Hepatic stellate cell (primary cell): ENCODE measurements around the gene SORCS3.

Source experiments
- DNase-seq: peaks from one replicate; pipeline ENCODE4 v3.0.0; 2011; ENCODE audit warnings: low spot score

SORCS3 gene

DNA sequence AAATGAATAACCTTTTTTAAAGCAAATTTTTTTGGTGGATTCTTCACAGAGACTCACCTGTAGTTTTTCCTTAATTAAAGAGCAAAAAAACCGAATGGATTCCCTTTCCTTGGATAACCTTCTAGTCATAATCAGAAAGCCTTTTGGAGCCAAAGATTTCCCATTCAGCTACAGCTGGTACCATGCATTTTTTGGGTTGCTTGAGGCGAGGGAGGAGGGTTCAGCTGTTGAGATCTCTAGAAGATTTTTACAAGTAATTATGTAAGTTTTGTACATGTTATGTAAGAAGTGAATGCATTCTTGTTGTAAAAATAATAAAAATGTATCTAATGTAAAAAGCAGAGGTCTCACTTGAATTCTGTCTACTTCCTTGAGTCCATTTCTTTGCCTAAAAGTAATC lies 463.2 kb downstream of the SORCS3 start:
- DNase-seq, result no peak

DNA sequence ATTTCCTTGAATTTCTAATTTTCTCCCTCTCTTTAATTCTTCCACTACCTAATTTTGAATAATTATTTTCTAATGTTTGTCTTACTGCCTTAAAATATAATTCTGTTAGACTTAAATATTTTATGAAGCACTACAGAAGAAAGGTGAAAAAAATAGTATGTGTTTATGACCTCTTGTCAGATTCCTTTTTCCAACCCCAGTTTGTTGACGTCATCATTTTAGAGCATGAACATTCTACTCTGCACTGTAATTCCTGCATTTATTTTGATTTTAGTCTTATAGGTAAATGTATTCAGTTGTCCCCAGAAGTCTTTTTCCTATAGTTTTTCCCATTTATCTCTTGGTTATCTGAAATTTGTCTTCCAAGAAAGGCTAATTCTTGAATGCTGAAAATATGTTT lies 468.1 kb downstream of the SORCS3 start:
- DNase-seq, result no peak

DNA sequence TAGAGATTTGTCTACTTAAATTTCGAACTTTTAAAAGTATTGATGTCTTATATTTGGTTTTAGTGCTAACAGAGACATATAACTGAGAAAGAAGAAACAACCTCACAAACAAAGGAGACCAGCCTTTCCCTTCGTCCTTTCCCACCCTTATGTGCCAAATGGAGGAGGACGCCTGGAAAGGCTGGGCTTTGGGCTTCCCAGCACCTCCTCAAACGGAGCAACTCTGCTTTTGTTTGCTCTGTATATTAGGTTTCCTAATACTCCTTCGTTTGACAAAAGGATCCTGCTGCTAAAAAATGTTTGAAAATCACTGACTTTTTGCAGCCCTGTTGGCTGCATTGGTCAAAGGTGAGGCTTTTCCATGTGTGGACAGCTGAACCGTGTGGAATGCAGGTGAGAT lies 471.8 kb downstream of the SORCS3 start:
- no peak for DNase-seq

DNA sequence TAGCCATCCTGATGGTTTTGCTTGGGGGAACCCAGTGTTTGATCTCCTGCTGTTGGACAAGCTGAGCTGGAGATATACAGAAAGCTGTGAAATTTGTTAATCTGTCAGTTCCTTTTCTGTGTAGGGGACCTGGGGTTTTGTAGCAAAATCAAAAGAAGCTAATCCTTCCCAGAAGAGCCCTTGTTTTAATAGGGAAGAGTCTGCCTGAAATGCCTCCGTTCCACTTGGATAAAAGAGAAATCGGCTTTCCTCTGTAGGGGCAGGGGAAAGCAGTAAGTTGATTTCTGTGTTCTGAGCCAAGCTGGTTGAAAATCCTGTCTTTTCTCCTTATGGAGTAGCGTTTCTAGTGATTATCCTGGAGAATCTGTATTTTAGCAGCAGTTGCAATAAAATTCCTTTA lies 472.6 kb downstream of the SORCS3 start:
- DNase-seq, result no peak

DNA sequence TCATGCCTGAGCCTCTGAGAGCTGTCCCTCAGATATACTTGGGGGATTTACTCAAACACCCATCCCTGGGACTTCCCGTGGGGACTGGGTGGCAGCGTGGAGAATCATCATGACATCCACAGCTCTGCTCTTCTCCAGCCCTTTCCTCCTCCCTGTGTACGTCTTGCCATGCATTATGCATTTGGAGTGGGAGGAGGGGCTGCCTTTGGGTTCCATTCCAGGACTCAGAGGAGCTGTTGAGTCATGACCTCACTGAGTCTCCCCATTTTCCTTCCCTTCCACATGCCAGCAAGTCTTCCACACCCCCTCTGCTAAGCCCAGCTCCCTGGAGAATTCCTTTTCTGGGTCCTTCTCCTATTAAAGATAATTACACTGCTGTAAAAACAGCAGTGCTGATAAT lies 480.7 kb downstream of the SORCS3 start:
- no peak for DNase-seq

DNA sequence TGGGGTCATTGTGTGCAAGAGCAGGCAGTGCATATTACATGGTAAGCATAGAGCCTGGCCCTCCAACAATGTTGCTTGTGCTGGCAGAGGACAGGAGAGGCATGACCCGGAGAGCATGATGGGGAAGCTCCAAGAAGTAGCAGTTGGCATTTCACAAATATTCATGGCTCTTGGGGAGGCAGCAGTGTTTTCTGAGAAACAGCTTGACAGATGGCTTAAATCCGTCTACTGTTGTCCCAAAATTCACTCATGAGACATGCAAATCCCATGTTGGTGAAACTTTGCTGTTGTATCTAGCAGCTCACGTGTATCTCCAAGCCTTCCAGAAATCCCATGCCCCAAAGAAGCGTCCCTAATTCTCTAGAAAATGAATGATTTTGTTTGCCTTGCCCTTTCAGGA lies 487.0 kb downstream of the SORCS3 start:
- DNase-seq, result no peak

DNA sequence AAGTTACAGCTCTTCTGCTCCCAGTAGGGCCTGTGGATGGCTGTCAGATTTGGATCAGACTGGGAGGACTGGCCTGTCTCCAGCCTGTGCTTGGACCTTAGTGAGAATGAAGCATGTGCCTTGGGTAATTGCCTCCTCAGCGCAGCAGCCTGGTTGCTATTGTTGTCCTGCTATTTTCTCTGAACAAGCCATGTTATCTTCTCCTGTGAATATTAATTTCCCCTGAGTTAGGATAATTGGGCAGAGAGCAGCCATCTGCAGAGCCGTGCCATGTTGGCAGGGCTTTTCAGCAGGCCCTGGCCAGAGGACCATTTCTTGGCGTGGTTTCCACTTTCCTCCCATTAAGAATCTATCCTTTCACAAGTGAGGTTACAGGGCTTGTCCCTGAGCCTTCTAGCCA lies 497.3 kb downstream of the SORCS3 start:
- DNase-seq, result no peak

DNA sequence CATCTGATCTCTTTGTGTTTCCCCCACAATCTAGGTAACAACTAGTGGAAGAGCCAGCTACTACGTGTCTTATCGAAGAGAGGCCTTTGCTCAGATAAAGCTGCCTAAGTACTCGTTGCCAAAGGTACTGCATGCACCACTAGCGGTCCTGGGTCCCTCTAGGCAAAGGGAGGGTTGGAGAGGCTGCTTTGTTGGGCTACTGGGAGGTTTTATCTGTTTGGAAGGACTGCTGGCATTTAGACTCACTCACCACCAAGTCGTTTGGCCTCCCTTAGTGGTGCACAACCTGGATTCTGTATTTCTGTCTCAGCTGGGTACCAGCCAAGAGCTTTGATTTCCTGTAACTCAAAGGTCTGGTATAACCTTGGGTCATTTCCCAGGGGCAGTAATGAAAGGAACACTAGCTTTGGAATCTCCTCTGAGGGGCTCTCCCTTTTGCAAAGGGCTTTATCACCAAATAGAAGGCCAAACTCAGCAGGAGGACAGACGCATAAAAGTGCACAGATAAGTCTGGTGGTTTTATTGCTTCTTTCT lies 498.3 kb downstream of the SORCS3 start:
- no peak for DNase-seq

DNA sequence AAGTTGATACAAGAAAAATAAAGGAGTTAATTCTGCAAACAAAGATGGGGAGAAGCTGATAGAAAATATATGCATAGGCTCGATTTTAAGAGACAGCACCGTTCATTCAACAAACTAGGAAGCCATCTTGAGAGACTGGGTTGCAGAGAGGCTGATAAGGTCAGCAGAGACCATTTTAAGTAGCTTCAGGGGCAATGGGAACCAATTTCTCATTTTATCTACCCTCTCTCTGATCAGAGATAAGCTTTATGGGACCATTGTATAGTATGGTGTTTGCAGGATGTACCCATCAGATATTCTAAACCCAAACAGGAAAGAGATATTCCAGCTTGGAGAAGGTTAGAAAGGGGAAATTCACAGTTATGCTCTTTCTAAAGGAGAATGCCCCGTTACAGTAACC lies 499.5 kb downstream of the SORCS3 start:
- DNase-seq, result no peak

DNA sequence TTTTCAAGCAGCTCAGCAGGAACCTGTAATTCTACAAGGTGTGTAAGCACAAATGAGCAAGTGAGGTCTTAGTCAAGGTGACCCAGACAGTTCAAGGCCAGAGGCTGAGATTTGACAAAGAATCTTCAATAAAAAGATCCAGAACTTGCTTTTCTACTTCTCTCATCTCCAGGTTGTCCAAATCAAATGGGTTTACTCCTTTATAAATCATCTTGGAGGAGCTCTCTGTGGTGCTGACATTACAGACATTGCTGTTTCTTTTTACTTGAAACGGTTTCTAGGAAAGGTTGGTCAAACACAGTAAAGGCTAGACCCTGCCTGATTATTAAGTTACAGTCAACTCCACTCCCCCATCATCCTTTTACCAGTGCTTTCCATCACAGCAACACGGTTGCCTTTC lies 504.6 kb downstream of the SORCS3 start:
- no peak for DNase-seq

DNA sequence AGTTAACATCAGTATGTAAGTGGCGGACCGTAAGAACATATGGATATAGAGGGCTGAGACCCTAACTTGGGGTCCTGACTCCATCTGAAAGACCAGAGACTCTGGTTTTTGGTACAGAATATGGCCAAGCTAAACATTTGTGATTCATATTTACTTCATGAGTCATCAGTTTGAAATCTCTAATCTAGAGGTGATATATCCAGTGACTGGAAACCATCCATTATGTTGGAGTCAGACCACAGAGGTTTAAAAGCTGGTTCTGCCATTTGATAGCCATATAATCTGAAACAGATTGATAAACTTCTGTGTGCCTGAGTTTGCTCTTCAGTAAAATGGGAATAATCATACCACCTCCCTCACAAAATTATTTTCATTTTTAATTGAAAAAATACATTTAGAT lies 505.3 kb downstream of the SORCS3 start:
- DNase-seq, result no peak

DNA sequence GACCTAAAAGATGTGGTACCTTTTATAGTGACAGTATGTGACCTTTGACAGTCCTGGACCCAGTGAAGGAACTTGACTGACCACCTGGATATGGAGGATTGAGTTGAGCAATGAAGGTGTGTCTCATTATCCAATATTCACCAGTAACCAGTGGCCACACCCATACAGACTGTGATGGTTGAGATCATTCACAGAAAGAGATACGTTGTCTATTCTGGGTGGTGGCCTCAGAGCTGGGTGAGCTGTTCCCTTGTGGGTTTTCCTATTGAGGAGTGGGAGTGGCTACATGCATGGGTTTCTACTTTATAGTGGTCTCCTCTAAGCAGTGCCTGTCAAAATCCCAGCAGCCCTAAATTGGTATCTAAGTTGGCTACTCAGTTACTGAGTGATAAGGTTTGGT lies 507.4 kb downstream of the SORCS3 start:
- no peak for DNase-seq

DNA sequence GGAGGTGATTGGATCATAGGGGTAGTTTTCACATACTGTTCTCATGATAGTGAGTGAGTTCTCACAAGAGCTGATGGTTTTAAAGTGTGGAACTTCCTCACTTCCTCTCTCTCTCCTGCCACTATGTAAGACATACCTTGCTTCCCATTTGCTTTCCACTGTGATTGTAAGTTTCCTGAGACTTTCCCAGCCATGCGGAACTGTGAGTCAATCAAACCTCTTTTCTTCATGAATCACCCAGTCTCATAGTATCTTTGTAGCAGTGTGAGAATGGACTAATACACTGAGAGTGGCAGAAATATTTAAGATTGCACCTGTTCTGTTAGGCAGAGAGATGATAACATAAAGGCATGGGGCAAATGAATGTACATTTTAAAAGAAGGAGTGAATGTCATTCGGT lies 507.8 kb downstream of the SORCS3 start:
- no peak for DNase-seq

DNA sequence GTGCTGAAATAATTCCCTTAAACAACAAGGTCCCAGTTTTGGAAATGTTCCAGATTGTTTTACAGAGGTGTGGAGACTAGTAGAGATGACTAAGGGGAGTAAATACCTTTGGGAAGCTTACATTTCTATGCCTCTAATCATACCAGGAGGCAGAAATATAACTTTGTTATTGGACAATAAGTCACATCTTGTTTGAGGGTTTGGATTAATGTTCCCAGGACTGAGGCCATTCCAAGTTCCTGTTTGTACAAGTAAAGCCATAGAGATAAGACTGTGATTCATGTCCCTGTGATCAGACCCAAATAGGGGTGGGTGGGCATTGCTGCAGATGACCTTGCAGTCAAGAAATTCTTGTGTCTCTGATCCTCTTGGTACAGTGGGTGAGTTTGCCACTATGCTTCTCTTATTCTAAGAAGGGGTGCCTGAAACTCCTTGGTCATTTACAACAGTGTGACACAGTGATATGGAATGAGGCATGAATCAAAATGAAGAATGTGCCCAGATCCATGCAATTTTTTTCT lies 508.3 kb downstream of the SORCS3 start:
- DNase-seq, result no peak

DNA sequence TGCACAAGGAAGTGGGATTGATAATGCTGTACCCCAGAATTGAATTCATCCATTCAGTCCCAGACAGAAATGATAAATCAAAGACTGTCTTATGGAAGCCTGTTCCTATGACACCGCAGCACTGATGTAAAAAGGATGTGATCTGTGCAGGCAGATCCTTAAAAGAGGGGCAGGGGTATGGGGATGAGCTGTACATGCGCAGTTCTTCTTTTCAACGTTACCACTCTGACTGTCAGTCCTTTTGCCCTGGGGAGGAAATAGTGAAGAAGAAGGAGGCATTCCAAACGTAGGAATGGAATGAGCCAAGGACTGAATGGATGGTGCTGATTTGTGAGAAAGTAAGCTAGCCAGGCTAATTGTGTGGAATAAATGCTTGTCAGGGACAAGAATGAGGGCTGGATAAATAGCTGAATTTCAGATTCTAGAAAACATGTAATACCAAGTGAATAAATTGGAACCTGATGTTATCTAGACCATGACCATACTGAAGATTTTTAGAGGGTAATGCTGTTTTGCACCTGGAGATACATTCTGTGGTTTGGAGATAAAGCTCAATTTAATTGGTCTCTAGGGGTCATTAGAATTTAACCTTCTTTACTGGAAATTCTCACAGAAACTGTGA lies 509.3 kb downstream of the SORCS3 start:
- DNase-seq, result no peak

DNA sequence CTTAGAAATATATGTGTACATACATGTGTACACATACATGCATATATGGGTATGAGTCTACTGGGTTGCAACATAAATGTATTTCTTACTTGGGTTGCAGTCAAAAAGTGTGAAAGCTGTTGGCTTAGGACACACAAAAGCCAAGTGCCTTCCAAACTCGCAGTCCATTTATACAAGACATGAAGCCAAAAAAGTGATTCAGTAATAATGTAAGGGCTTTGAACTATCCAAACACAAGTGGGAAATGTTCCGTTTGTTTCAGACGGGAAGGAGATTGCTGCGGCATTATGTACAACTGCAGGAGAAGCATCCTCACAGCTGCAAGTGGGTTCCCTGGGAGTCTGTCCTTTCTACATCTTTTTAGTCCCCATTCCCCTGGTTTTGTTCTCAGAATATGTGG lies 513.6 kb downstream of the SORCS3 start:
- no peak for DNase-seq

DNA sequence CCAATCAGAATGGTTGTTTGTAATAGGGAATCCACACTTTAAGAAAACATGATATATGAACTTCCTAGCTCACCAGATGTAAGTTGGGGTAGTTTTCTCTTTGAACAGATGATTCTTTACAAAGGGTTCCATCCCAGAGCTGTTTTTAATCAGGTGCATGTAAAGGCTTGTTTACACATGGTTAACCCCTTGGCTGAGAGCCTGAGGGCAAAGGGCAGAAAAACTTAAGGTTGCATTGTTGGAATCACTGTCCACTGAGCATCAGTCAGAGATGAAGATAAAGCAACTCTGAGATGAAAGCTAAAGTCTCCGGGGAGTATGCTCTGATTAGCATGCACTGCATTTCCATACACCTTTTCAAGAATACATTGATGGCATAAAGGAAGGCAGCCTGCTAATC lies 518.2 kb downstream of the SORCS3 start:
- no peak for DNase-seq

DNA sequence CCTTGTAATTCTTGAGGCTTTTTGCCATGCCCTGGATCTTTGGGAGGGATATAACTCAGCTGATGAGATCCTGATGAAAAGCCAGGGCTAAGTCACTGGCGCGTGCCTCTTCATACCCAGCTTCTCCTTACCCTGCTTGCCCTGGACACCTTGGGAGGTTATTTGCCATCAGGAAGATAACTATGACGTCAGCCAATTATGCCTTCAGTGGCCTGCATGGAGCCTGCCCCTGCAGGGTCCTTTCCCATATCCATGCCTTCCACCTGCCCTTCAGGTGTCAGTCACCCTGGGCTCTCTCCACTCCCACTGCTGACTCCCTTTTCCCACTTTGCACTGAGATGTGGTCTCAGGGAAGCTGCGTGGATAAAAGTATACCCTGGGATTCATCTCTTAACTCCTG lies 520.1 kb downstream of the SORCS3 start:
- DNase-seq, result no peak

DNA sequence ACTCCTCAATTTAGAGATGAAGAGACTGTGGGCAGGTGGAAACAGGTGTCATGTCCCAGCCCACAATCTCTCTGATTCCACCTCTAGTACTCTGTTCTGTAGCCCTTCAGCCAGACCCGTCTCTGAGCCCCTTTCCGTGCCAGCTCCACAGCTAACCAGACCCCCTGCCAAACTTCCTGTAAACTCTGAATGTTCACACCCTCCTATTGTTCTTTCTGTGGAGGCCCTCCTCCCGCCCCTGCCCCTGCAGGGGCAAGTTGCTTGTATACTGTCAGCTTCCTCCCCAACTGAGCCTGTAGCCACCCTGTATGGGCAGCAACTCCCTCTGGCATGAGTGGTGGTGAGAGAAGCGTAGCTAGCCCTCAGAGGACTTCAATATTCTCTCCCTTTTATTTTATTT lies 520.7 kb downstream of the SORCS3 start:
- DNase-seq, result no peak

DNA sequence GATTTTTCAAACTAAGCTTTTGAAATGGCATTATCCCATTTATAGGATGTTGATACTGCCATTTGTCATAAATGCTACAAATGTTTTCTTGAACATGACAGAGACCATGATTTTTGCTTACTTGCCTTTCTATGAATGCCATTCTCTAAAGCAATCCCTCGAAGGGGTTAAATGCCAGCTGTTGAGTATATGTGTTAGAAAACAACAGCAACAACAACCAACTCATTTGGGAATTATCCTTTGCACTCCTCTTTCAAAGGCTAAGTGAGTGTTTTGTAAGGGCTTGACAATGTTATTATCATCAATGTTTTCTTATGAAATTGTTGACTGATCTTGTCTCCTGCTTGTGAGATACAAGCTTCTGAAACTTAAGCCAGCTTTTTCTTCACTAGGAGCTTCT lies 529.4 kb downstream of the SORCS3 start:
- DNase-seq, result no peak

DNA sequence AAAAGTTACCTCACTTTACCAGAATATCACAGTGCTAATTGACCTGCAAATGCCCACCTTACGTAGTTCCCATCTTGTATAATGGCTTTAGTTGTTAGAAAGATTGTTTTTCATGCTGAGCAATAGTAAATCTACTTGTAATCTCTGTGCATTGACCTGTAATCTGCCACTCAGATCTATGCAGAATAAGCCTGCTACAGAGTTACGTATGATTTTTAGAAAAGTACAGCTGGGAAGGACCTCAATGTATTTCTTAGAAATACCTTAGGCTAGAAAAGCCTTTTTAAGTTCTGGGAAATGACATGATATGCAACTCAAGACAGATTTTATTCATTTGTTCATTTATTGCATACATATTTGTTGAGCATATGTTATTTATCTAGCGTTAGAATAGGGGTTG lies 530.9 kb downstream of the SORCS3 start:
- no peak for DNase-seq

DNA sequence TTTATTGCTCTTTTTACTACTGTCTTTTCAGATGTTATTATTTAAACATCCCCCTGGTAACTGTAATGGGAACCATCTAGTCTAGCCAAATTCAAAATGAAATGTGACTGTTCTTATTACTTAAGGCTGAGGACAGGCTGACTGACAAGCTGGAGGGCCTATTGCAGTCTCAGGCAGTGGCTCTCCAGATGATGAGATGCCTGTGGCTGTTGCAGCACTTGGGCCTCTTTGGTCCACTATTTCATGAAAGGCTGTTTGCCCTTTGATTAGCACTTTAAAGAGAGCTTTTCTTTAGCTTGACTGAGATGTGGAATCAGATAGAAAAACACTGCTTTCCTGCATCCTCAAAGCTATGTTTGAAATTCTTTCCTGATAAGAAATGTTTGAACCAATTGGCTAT lies 540.5 kb downstream of the SORCS3 start:
- DNase-seq, result no peak

DNA sequence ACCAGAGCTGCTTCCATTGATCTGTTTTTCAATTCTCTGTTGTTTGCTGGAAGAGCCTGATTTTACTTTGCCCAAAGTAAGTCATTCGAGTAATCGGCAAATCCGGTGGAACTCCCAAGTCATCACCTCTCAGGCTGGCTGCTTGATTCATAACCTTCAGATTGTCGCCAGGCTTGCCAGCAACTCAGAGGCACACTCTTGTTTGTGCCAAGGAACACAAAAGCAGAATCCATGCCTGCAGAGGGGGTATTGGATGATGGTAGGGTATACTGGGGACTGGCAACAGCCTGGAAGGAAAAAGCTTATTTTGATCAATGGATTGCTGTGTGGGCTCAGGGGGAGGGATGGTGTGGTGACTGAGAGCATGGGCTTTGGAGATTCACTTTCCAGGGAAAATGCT lies 542.4 kb downstream of the SORCS3 start:
- no peak for DNase-seq

DNA sequence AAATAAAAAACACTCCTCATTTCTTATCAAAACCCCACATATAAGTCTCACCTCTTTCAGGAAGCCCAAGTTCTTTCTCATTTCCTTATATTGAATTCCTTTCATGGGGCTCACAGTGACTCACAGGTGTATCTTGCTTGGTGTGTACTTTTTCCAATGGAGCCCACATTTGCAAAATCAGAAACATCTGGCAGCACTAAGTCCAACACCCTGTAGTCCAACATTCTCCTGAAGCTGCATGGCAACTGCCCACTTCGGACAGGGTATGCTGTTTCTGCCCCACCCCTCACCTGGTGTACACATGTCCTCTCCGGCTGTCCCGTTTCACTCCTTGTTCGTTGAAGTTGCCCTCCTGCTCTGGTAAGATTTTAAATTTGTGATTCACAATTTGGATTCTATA lies 544.1 kb downstream of the SORCS3 start:
- DNase-seq, result no peak

DNA sequence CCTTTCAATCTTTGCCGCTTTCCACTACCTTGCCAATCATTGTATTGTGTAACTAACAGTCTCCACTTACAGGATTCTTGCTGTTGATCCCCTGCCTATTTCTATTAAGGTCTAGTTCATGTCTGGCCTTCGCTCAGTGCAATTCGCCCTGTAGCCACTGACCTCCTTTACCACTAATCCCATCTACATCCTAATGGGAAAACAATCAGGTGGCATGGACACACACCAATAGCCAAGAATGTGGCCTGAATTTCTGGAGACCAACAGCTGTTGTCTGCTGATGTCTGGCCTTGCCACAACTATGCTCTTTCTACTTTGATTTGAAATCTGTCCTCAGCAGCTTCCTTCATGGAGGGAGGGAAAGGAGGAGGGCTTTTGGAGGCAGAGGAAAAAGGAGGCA lies 546.2 kb downstream of the SORCS3 start:
- DNase-seq, result no peak
